Measurements from ENCODE around the gene SLC4A8.

GRCh38 chr12:51519755-51520154, 95.1 kb downstream of the SLC4A8 start:
- TF ChIP-seq CTCF (IDR thresholded peaks at IDR 0.05) (no peak), ZFX (IDR thresholded peaks at IDR 0.05; ENCODE audit: borderline replicate concordance) (no peak)

All from 22Rv1 (cell line).